Cardiac muscle cell (in vitro differentiated cells and primary cell): ENCODE results near the gene MSANTD2. TPM values are rescaled to one million over a fixed set of nuclear protein-coding genes. Genes with fewer than 3 reads are reported as not detected.

Experiments
- DNase-seq, 2 donors: peaks; one replicate each; pipeline versions ENCODE4 v3.0.0 to v3.0.0-alpha.2; 2010 to 2017; ENCODE audit warnings: low read depth in 1 of 2, low spot score in 1 of 2
- H3K27ac ChIP-seq: fragments of 200-600 bp; sonication (generic); 2 replicates; pipeline ENCODE4 v1.5.1; 2016
- H3K27me3 ChIP-seq: fragments of 200-600 bp; sonication (generic); 2 replicates; pipeline ENCODE4 v1.6.0; 2016; ENCODE audit warnings: control low read depth
- H3K36me3 ChIP-seq: fragments of 200-600 bp; sonication (generic); 2 replicates; pipeline ENCODE4 v1.5.1; 2016; ENCODE audit warnings: control low read depth
- H3K4me1 ChIP-seq: fragments of 200-600 bp; sonication (generic); 2 replicates; pipeline ENCODE4 v1.8.1; 2017; ENCODE audit warnings: low read depth, mild to moderate bottlenecking, mixed run types
- H3K4me3 ChIP-seq: fragments of 200-600 bp; sonication (generic); 2 replicates; pipeline ENCODE4 v1.5.1; 2016; ENCODE audit warnings: mild to moderate bottlenecking
- H3K9me3 ChIP-seq: fragments of 200-600 bp; sonication (generic); 2 replicates; pipeline ENCODE4 v1.5.1; 2017; ENCODE audit warnings: low read depth, mild to moderate bottlenecking, control low read depth
- polyA plus RNA-seq: library from polyadenylated mRNA; unstranded; fragments of >200 nt; fragmentation: Nextera tagmentation; extraction: Ambion mirVana; gene quantifications from 2 replicates; pipeline ENCODE4 v1.2.1, GENCODE V29; 2016
- total RNA-seq: library from RNA; depleted of rRNA; stranded (reverse); fragments of >200 nt; gene quantifications from 2 replicates; pipeline ENCODE4 v1.2.3, GENCODE V29; 2016
- TF ChIP-seq, protein P1 (sequence below): IDR thresholded peaks from 2 replicates; pipeline ENCODE4 v1.5.1; 2012; ENCODE audit warnings: low read depth, mild to moderate bottlenecking, low read length

Gene MSANTD2
- total and polyA plus RNA-seq, 2 experiments from 2014 or later, result 7.8 to 18.0 TPM

DNA sequence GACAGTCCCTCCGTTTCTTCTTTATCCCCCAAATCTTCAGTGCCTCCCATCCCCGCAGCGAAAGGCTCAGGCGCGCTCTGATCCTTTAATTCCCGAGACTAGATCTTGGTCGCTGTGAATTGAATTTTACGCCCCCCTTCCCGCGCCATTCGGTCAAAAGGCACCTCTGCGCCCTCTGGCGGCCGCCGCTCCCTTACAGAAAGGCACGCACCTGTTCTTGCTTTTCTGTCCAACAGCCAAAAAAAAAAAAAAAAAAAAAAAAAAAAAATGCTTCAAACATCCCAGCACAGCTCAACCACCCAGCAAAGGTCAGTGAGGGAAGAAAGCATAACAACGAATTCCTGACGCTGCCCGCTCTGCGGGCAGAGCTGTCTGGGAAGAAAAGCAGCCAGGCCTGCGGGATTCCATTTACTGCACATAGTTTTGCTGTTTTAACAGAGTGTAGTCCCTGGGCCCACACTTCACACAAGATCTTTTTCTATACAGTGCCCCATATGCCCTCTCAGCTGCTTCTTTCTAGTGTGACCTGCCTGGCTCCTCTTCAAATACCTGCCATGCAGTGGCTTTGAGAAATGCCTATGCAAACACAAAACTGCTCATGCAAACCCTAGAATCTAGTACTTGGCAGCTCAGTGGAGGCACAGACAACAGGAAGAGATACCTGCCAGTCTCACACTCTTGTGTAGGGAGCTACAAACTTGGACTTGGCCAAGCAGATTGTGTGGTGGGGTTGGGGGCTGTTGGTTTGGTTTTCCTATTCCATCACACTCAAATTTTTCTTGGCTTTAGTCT lies 36.9 kb downstream of the MSANTD2 start:
- Histone ChIP-seq H3K27ac (no peak overlapping the region), H3K4me1 (peaks cover 19% of the 10 kb centered on the region), H3K9me3 (no peaks in the 10 kb centered on the region), H3K36me3 (peaks cover 8% of the 10 kb centered on the region), H3K27me3 (peaks cover 47% of the 10 kb centered on the region), H3K4me3 (peak overlapping the region; percentile 12)
- DNase-seq, result peak; percentile 77 to 88
- TF ChIP-seq, protein P1, sequence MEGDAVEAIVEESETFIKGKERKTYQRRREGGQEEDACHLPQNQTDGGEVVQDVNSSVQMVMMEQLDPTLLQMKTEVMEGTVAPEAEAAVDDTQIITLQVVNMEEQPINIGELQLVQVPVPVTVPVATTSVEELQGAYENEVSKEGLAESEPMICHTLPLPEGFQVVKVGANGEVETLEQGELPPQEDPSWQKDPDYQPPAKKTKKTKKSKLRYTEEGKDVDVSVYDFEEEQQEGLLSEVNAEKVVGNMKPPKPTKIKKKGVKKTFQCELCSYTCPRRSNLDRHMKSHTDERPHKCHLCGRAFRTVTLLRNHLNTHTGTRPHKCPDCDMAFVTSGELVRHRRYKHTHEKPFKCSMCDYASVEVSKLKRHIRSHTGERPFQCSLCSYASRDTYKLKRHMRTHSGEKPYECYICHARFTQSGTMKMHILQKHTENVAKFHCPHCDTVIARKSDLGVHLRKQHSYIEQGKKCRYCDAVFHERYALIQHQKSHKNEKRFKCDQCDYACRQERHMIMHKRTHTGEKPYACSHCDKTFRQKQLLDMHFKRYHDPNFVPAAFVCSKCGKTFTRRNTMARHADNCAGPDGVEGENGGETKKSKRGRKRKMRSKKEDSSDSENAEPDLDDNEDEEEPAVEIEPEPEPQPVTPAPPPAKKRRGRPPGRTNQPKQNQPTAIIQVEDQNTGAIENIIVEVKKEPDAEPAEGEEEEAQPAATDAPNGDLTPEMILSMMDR, result peak; percentile 82

DNA sequence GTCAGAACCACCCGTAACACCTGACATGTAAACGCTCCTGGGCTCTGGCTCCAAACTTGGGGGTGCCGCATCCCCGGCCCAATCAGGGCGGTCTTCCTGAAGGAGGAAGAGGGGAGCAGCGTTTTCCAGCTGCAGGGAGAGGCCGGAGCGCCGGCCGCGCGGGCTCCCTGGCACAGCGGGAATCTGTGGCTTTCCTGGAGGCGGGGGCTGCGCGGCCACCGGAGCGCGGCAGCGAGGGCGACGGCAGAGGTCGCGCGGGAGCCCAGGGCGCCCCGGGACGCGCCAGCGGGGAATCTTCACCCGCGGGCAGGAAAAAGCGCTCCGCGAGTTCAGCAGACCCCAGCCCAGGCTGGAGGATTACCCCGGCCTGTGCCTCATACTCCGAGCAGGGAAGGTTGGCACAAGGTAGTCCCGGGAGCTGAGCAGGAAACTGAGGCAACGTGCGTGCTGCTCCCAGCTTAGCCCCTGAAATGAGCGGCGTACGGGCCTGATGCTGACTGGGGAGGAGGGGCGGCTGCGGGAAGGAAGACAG lies 37.5 kb downstream of the MSANTD2 start:
- TF ChIP-seq, protein P1, result no peak
- peak in 1 of 2 donors; percentile 44 for DNase-seq
- H3K27ac ChIP-seq, result no peak overlapping the region

GRCh38 chr11:124762105-124762623 lies 38.0 kb downstream of the MSANTD2 start, which contains the start of gene ESAM:
Gene ESAM (minus strand): TSS chr11:124762290. CDS start chr11:124762154, 136 bp downstream.
- TF ChIP-seq, protein P1, result no peak
- no peaks in the 10 kb centered on the region for H3K9me3 ChIP-seq
- H3K27me3 ChIP-seq, result peaks cover 59% of the 10 kb centered on the region
- peaks cover 19% of the 10 kb centered on the region for H3K4me1 ChIP-seq
- peak within 1 kb of the TSS; percentile 12 for H3K4me3 ChIP-seq
- H3K27ac ChIP-seq, result no peak within 1 kb of the TSS
- H3K36me3 ChIP-seq, result peaks cover 3% of the 10 kb centered on the region
- peak in 1 of 2 donors; percentile 42 for DNase-seq

More for the DNA sequence above, 37.5 kb downstream of the MSANTD2 start:
- Histone ChIP-seq H3K9me3 (no peaks in the 10 kb centered on the region), H3K36me3 (peaks cover 8% of the 10 kb centered on the region), H3K27me3 (peaks cover 54% of the 10 kb centered on the region), H3K4me3 (peak overlapping the region; percentile 12), H3K4me1 (peaks cover 19% of the 10 kb centered on the region)

- TF ChIP-seq, protein P1, result no peak
- Histone ChIP-seq H3K4me3 (peak overlapping the region; percentile 12), H3K27me3 (peaks cover 66% of the 10 kb centered on the region), H3K27ac (no peak overlapping the region), H3K9me3 (no peaks in the 10 kb centered on the region), H3K4me1 (peaks cover 19% of the 10 kb centered on the region), H3K36me3 (peaks cover 2% of the 10 kb centered on the region)
- no peak for DNase-seq
Measured at GRCh38 chr11:124761301-124762104, 38.7 kb downstream of the MSANTD2 start.

- H3K27me3 ChIP-seq, result peaks cover 73% of the 10 kb centered on the region
- peaks cover 2% of the 10 kb centered on the region for H3K36me3 ChIP-seq
- DNase-seq, result no peak
- peaks cover 19% of the 10 kb centered on the region for H3K4me1 ChIP-seq
- no peak overlapping the region for H3K27ac ChIP-seq
- H3K4me3 ChIP-seq, result no peak overlapping the region
- H3K9me3 ChIP-seq, result no peaks in the 10 kb centered on the region
- TF ChIP-seq, protein P1, result no peak
Measured at GRCh38 chr11:124760806-124761205, 39.4 kb downstream of the MSANTD2 start.
